IMR-90 (cell line): ENCODE results near the gene MORF4L1. TPM values are rescaled to one million over a fixed set of nuclear protein-coding genes. Genes with fewer than 3 reads are reported as not detected.

Experiments used
- ATAC-seq: fragments of 200-7000 bp; cut with Tn5 transposase; 2 replicates; pipeline ENCODE4 v1.9.1; 2020; ENCODE audit warnings: low read depth, mild to moderate bottlenecking, moderate library complexity
- BruUV-seq: library from RNA; stranded (reverse); fragments of 400-500 nt; replicated peaks from 2 replicates; lab custom pipeline; 2021; lab: Mats Ljungman, UMichigan
- CTCF ChIA-PET: fragments of 300-600 bp; formaldehyde crosslinking; extraction: SDS; loops from one replicate; lab custom pipeline; 2021; ENCODE audit warnings: antibody characterized with exemption; lab: Yijun Ruan, JAX
- POLR2A ChIA-PET: fragments of 300-600 bp; sonication (Branson Sonifier 250); formaldehyde crosslinking; loops from one replicate; lab custom pipeline; 2022; ENCODE audit warnings: antibody characterized with exemption; ENCODE audit not compliant: unreplicated experiment; lab: Charles Lee
- DNase-seq: peaks from one replicate; pipeline ENCODE4 v3.0.0; 2013
- H2AFZ ChIP-seq: replicated peaks from 2 replicates; pipeline ENCODE3; 2013; ENCODE audit warnings: low read length, mild to moderate bottlenecking; ENCODE audit not compliant: poor library complexity
- H2AK5ac ChIP-seq: 2 replicates; pipeline ENCODE4 v1.6.1; 2013; ENCODE audit warnings: low read depth, low read length, inconsistent platforms
- H2AK9ac ChIP-seq: replicated peaks from 2 replicates; pipeline ENCODE3; 2013; ENCODE audit warnings: mild to moderate bottlenecking, low read depth, low read length, moderate library complexity; ENCODE audit not compliant: poor library complexity
- H2BK120ac ChIP-seq: 2 replicates; pipeline ENCODE4 v1.6.1; 2013; ENCODE audit warnings: low read depth, low read length, inconsistent platforms
- H2BK15ac ChIP-seq: 3 replicates; pipeline ENCODE4 v1.6.1; 2013; ENCODE audit warnings: low read depth, low read length, inconsistent platforms
- H2BK20ac ChIP-seq: 2 replicates; pipeline ENCODE4 v1.6.1; 2013; ENCODE audit warnings: low read depth, mild to moderate bottlenecking, inconsistent platforms, low read length, moderate library complexity
- H2BK5ac ChIP-seq: 2 replicates; pipeline ENCODE4 v1.6.1; 2013; ENCODE audit warnings: mild to moderate bottlenecking, low read depth, low read length, inconsistent platforms; ENCODE audit not compliant: poor library complexity, severe bottlenecking
- H3K14ac ChIP-seq: replicated peaks from 2 replicates; pipeline ENCODE4 v1.6.1; 2013; ENCODE audit warnings: low read depth, low read length, inconsistent platforms
- H3K18ac ChIP-seq: 2 replicates; pipeline ENCODE4 v1.6.1; 2013; ENCODE audit warnings: low read depth, low read length, control low read depth
- H3K23ac ChIP-seq: 2 replicates; pipeline ENCODE4 v1.6.1; 2013; ENCODE audit warnings: low read depth, low read length, inconsistent platforms
- H3K27ac ChIP-seq: 2 replicates; pipeline ENCODE4 v1.5.1; 2013; ENCODE audit warnings: mild to moderate bottlenecking, control low read depth, low read length; ENCODE audit not compliant: insufficient read depth
- H3K27me3 ChIP-seq: 2 replicates; pipeline ENCODE4 v1.6.1; 2013; ENCODE audit warnings: low read length; ENCODE audit not compliant: control insufficient read depth, insufficient read depth
- H3K36me3 ChIP-seq: 2 replicates; pipeline ENCODE4 v1.6.1; 2013; ENCODE audit warnings: low read length, mixed read lengths; ENCODE audit not compliant: control insufficient read depth, insufficient read depth
- H3K4ac ChIP-seq: 2 replicates; pipeline ENCODE4 v1.6.1; 2013; ENCODE audit warnings: low read depth, low read length, inconsistent platforms
- H3K4me1 ChIP-seq: 2 replicates; pipeline ENCODE4 v1.6.1; 2013; ENCODE audit warnings: low read length, mixed read lengths; ENCODE audit not compliant: control insufficient read depth, insufficient read depth
- H3K4me2 ChIP-seq: 2 replicates; pipeline ENCODE4 v1.6.1; 2013; ENCODE audit warnings: low read depth, mild to moderate bottlenecking, control low read depth, low read length, moderate library complexity
- H3K4me3 ChIP-seq: 2 replicates; pipeline ENCODE4 v1.5.1; 2013; ENCODE audit warnings: low read depth, mild to moderate bottlenecking, control low read depth, low read length, moderate library complexity; ENCODE audit not compliant: insufficient read depth
- H3K56ac ChIP-seq: 2 replicates; pipeline ENCODE4 v1.6.1; 2013; ENCODE audit warnings: low read length, inconsistent platforms; ENCODE audit not compliant: insufficient read depth; ENCODE audit errors: extremely low read depth
- H3K79me1 ChIP-seq, 2 experiments: 2 replicates each; pipeline ENCODE4 v1.6.1; 2013; ENCODE audit warnings: low read length in 2 of 2, inconsistent platforms in 1 of 2, low read depth in 1 of 2
- H3K9ac ChIP-seq: 2 replicates; pipeline ENCODE4 v1.6.1; 2013; ENCODE audit warnings: low read depth, low read length, control low read depth
- H3K9me1 ChIP-seq: 2 replicates; pipeline ENCODE4 v1.6.1; 2013; ENCODE audit warnings: low read length, inconsistent platforms; ENCODE audit not compliant: insufficient read depth
- H3K9me3 ChIP-seq: 2 replicates; pipeline ENCODE4 v1.6.1; 2013; ENCODE audit warnings: low read length; ENCODE audit not compliant: control insufficient read depth, insufficient read depth
- H4K20me1 ChIP-seq: 2 replicates; pipeline ENCODE4 v1.6.1; 2013; ENCODE audit warnings: low read length, inconsistent platforms; ENCODE audit not compliant: insufficient read depth
- H4K5ac ChIP-seq: 2 replicates; pipeline ENCODE4 v1.6.1; 2013; ENCODE audit warnings: mild to moderate bottlenecking, low read depth, low read length, control low read depth
- H4K8ac ChIP-seq, 2 experiments: 2 replicates each; pipeline ENCODE4 v1.6.1; 2013; ENCODE audit warnings: low read depth in 2 of 2, low read length in 2 of 2, control low read depth in 1 of 2, inconsistent platforms in 1 of 2
- H4K91ac ChIP-seq: 2 replicates; pipeline ENCODE4 v1.6.1; 2013; ENCODE audit warnings: low read depth, low read length, inconsistent platforms; ENCODE audit not compliant: insufficient read depth
- CEBPB ChIP-seq: IDR thresholded peaks from 2 replicates; pipeline ENCODE4 v1.6.1; 2012; ENCODE audit warnings: low read depth, low read length, improper control_type of control experiment
- CTCF ChIP-seq: conservative IDR thresholded peaks from 2 replicates; pipeline ENCODE4 v1.5.1; 2012; ENCODE audit warnings: mild to moderate bottlenecking, low read depth, low read length, improper control_type of control experiment
- FOS ChIP-seq: fragments of 150-350 bp; IDR thresholded peaks from 2 replicates; pipeline ENCODE4 v1.6.1; 2016; ENCODE audit warnings: low read depth, low read length
- MAZ ChIP-seq: IDR thresholded peaks from 2 replicates; pipeline ENCODE4 v1.6.1; 2012; ENCODE audit warnings: low read depth, mild to moderate bottlenecking, low read length, improper control_type of control experiment, moderate library complexity, borderline replicate concordance
- MXI1 ChIP-seq: IDR thresholded peaks from 2 replicates; pipeline ENCODE4 v1.6.1; 2012; ENCODE audit warnings: low read depth, mild to moderate bottlenecking, low read length, moderate library complexity, borderline replicate concordance
- NFE2L2 ChIP-seq: fragments of 150-350 bp; IDR thresholded peaks from 2 replicates; pipeline ENCODE4 v1.6.1; 2016; ENCODE audit warnings: low read depth, mild to moderate bottlenecking, low read length
- POLR2A ChIP-seq: IDR thresholded peaks from 2 replicates; pipeline ENCODE4 v1.6.1; 2012; ENCODE audit warnings: mild to moderate bottlenecking, low read depth, low read length
- RFX5 ChIP-seq: IDR thresholded peaks from 2 replicates; pipeline ENCODE4 v1.8.0; 2012; ENCODE audit warnings: low read depth, mild to moderate bottlenecking, low read length, moderate library complexity
- SMC3 ChIP-seq: fragments of 150-350 bp; IDR thresholded peaks from 2 replicates; pipeline ENCODE4 v1.6.1; 2016; ENCODE audit warnings: low read depth, mild to moderate bottlenecking, antibody characterized with exemption, low read length, moderate library complexity
- USF2 ChIP-seq: fragments of 150-350 bp; IDR thresholded peaks from 2 replicates; pipeline ENCODE4 v1.6.1; 2017; ENCODE audit warnings: mild to moderate bottlenecking, antibody characterized with exemption, low read length, low read depth
- WGBS, 2 experiments: methylation state at CpG; one replicate each; pipeline versions ENCODE4 v1.1.5 to v1.1.7; 2013; ENCODE audit warnings: missing lambda C conversion rate in 2 of 2; ENCODE audit not compliant: insufficient read length in 1 of 2; ENCODE audit errors: extremely low coverage in 2 of 2; 5-methylcytosine and 5-hydroxymethylcytosine counted together
- dilution Hi-C: fragments of 300-500 bp; cut with HindIII; formaldehyde crosslinking; loops from one replicate; pipeline ENCODE4 v1.14.3; 2018; ENCODE audit warnings: low sequenced_read_pairs; ENCODE audit not compliant: unreplicated experiment
- in situ Hi-C: fragments of 300-500 bp; cut with MboI; formaldehyde crosslinking; loops from 3 replicates; pipeline ENCODE4 v1.14.3; 2019; ENCODE audit warnings: low sequenced_read_pairs, inconsistent platforms, mixed read lengths
- intact Hi-C: fragments of 100-400 bp; cut with micrococcal nuclease; formaldehyde crosslinking; loops from 2 replicates; pipeline ENCODE4 v1.10.0; 2022
- polyA plus RNA-seq, 3 experiments: library from polyadenylated mRNA; depleted of rRNA; stranded (reverse); fragments of >200 nt; gene quantifications; 2 replicates each; pipeline ENCODE4 v1.2.3, GENCODE V29; 2012; ENCODE audit warnings: low replicate concordance in 1 of 3
- total RNA-seq: library from RNA; depleted of rRNA; stranded (reverse); fragments of >200 nt; gene quantifications from 2 replicates; pipeline ENCODE4 v1.2.3, GENCODE V29; 2012
- TF ChIP-seq, protein P1 (sequence below): fragments of 150-350 bp; IDR thresholded peaks from 2 replicates; pipeline ENCODE4 v1.6.1; 2016; ENCODE audit warnings: low read depth, mild to moderate bottlenecking, low read length, moderate library complexity, borderline replicate concordance

Gene MORF4L1
- total and polyA plus RNA-seq, 2 of the 4 experiments (the other 2 are of a cell fraction) = 217 to 392 TPM

GRCh38 chr15:78921940-78922339 is 49.2 kb downstream of the MORF4L1 start:
- no peak overlapping the region for H3K4ac ChIP-seq
- no peak overlapping the region for H3K4me2 ChIP-seq
- H3K4me3 ChIP-seq = no peak overlapping the region
- H2AK9ac ChIP-seq = no peak overlapping the region
- no peak overlapping the region for H4K91ac ChIP-seq
- H3K79me1 ChIP-seq = peaks cover 5 to 17% of the 10 kb centered on the region in 2 experiments
- no peak overlapping the region for H2AFZ ChIP-seq
- WGBS, 2 experiments = 94% methylated on average over 2 of the region's 14 CpGs; no CpG with 5 or more reads in 1 of the 2 experiments
- H4K5ac ChIP-seq = no peak overlapping the region
- H2BK5ac ChIP-seq = no peak overlapping the region
- peaks cover 15% of the 10 kb centered on the region for H3K9me1 ChIP-seq
- intact Hi-C loops = no loop called here
- H3K23ac ChIP-seq = no peak overlapping the region
- no peak overlapping the region for H2BK20ac ChIP-seq
- POLR2A ChIA-PET = no interaction called here
- TF ChIP-seq CTCF = no peak
- no peak for TF ChIP-seq MAZ
- no peak for TF ChIP-seq USF2
- no peak for TF ChIP-seq CEBPB
- TF ChIP-seq, protein P1, sequence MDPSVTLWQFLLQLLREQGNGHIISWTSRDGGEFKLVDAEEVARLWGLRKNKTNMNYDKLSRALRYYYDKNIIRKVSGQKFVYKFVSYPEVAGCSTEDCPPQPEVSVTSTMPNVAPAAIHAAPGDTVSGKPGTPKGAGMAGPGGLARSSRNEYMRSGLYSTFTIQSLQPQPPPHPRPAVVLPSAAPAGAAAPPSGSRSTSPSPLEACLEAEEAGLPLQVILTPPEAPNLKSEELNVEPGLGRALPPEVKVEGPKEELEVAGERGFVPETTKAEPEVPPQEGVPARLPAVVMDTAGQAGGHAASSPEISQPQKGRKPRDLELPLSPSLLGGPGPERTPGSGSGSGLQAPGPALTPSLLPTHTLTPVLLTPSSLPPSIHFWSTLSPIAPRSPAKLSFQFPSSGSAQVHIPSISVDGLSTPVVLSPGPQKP = no peak
- no peak for TF ChIP-seq NFE2L2
- no peak for TF ChIP-seq RFX5
- no peak for TF ChIP-seq MXI1
- TF ChIP-seq SMC3 = no peak
- TF ChIP-seq POLR2A = no peak
- no peak for TF ChIP-seq FOS
- H3K4me1 ChIP-seq = peaks cover 3% of the 10 kb centered on the region
- BruUV-seq = no TSS peak
- CTCF ChIA-PET = no interaction called here
- H4K20me1 ChIP-seq = peaks cover 12% of the 10 kb centered on the region
- no peaks in the 10 kb centered on the region for H3K27me3 ChIP-seq
- H4K8ac ChIP-seq = no peak overlapping the region
- ATAC-seq = no peak
- H3K36me3 ChIP-seq = peaks cover 51% of the 10 kb centered on the region
- H2BK15ac ChIP-seq = no peak overlapping the region
- no peak overlapping the region for H2BK120ac ChIP-seq
- H2AK5ac ChIP-seq = no peak overlapping the region
- no peak overlapping the region for H3K27ac ChIP-seq
- H3K14ac ChIP-seq = no peak overlapping the region
- no peak overlapping the region for H3K56ac ChIP-seq
- in situ Hi-C loops = no loop called here
- no peak overlapping the region for H3K9ac ChIP-seq
- no peak for DNase-seq
- H3K9me3 ChIP-seq = no peaks in the 10 kb centered on the region
- no peak overlapping the region for H3K18ac ChIP-seq
- dilution Hi-C loops = no loop called here
